ENCODE data around the gene TBC1D10B. TPM values are rescaled to one million over a fixed set of nuclear protein-coding genes. Genes with fewer than 3 reads are reported as not detected.
"Not testable (repeated sequence)": the region's sequence is repeated elsewhere in the genome, so short reads cannot be mapped to it uniquely, and the experiment has no call there.

The TBC1D10B gene
- total RNA-seq, 1 experiment from 2014 or later: 60.6 TPM

DNA sequence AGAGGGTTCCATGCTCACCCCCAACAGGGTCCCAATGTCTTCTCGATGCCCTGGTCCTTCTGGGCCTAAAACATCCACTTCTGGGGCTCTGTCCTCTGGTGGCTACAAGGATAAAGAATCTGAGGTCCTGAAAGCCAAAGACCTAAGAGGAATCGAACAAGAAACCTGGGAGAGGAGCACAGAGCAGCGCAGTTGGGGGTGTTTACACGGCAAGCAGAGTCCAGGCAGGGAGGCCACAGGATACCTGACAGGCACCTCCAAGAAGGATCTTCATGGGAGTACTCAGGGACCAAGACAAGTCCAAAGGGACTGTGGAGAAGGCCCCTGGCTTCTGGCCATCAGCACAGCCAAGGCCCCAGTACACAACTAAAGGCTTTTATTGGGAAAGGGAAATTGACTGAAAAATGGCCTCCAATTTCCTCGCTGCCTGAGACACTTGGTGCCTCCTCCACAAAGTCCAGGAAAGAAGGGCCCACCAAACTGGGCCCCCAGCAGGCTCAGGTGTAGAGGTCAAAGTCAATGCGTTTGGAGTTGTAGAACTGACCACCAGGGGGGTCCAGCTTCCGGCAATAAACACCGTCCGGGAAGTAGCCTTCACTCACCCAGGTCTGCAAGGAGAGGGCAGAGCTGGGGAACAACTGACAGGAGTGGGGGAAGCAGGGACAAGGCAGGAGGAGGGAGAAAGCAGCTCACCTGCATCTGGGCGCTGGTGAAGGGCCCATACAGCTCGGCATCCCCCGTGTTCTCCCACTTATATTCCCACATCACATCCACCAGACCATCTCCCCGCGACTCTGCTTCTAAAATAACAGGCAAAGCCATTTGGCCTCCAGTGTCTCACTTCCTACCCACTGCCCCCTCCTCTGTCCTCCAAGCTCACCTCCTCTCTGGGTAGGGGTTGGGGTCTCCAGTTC, 17.5 kb downstream of the TBC1D10B start:
- Histone ChIP-seq H3K9me3 (no peaks in the 10 kb centered on the region), H3K27me3 (no peaks in the 10 kb centered on the region), H3K4me3 (no peak overlapping the region), H3K36me3 (peaks cover 53% of the 10 kb centered on the region)
- DNase-seq: no peak

GRCh38 chr16:30351586-30352419, 18.5 kb downstream of the TBC1D10B start:
- Histone ChIP-seq H3K9me3 (no peaks in the 10 kb centered on the region), H3K4me3 (no peak overlapping the region), H3K36me3 (peaks cover 44% of the 10 kb centered on the region), H3K27me3 (no peaks in the 10 kb centered on the region)
- DNase-seq: peak; percentile 97

DNA sequence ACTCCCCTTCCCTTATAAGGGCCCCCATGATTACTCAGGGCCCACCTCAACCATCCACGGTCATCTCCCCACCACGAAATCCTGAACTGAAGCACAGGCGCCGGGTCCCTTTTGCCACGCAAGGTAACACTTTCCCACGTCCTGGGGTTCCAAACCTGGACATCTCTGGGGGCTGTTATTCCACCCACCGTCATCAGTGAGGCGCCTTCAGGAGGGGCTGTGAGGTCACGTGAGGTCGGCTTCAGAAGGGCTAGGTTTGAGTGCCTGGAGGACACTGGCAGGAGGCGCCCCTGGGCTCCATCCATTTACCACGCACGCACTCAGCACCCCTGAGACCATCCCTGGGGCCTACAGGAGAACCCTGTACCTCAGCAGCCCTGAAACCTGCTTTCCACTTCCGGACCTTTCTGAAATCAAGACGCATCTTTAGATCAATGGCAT, 19.3 kb downstream of the TBC1D10B start:
- no peak for DNase-seq
- no peaks in the 10 kb centered on the region for H3K9me3 ChIP-seq

DNA sequence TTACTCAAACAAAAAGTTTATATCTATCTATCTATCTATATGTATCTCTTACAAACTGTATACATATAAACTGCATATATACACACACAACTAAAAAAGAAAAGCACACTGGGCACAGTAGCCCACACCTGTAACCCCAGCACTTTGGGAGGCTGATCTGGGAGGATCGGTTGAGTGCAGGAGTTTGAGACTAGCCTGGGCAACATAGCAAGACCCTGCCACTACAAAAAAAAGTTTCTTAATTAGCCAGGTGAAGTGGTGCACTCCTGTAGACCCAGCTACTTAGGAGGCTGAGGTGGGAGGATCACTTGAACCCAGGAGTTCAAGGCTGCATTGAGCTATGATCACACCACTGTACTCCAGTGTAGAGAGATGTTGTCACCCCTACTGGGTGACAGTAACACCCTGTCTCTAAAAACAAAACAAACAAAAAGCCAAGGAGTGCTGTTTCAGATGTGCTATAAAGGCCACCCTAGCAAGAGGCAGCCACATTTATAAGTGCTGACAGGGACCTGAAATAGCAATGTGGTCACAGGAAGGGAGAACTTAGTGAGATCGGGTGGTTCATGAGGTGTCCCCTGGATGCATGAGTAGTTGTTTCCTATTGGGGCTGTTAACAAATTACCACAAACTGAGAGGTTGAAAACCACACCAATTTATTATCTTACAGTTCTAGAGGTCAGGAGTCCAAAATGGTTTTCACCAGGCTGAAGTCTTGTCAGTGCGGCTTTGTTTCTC, 20.0 kb downstream of the TBC1D10B start:
- Histone ChIP-seq H3K4me3 (no peak overlapping the region), H3K27me3 (no peaks in the 10 kb centered on the region), H3K36me3 (peaks cover 37% of the 10 kb centered on the region), H3K9me3 (no peaks in the 10 kb centered on the region)
- DNase-seq: no peak

More for the DNA sequence above, 19.3 kb downstream of the TBC1D10B start:
- H3K36me3 ChIP-seq: peaks cover 37% of the 10 kb centered on the region
- no peaks in the 10 kb centered on the region for H3K27me3 ChIP-seq
- H3K4me3 ChIP-seq: no peak overlapping the region

- H3K27me3 ChIP-seq: no peaks in the 10 kb centered on the region
- no peak for DNase-seq
- H3K9me3 ChIP-seq: no peaks in the 10 kb centered on the region
- H3K4me3 ChIP-seq: no peak overlapping the region
- H3K36me3 ChIP-seq: peaks cover 37% of the 10 kb centered on the region
Observed at GRCh38 chr16:30349675-30350074, 20.6 kb downstream of the TBC1D10B start.

GRCh38 chr16:30348929-30349328, 21.4 kb downstream of the TBC1D10B start:
- H3K9me3 ChIP-seq: no peaks in the 10 kb centered on the region
- H3K4me3 ChIP-seq: no peak overlapping the region
- H3K27me3 ChIP-seq: no peaks in the 10 kb centered on the region
- peaks cover 37% of the 10 kb centered on the region for H3K36me3 ChIP-seq
- no peak for DNase-seq

- no peak for DNase-seq
- H3K27me3 ChIP-seq: no peaks in the 10 kb centered on the region
- H3K36me3 ChIP-seq: peaks cover 29% of the 10 kb centered on the region
- no peak overlapping the region for H3K4me3 ChIP-seq
- H3K9me3 ChIP-seq: no peaks in the 10 kb centered on the region
Observed at GRCh38 chr16:30348113-30348512, 22.2 kb downstream of the TBC1D10B start.

DNA sequence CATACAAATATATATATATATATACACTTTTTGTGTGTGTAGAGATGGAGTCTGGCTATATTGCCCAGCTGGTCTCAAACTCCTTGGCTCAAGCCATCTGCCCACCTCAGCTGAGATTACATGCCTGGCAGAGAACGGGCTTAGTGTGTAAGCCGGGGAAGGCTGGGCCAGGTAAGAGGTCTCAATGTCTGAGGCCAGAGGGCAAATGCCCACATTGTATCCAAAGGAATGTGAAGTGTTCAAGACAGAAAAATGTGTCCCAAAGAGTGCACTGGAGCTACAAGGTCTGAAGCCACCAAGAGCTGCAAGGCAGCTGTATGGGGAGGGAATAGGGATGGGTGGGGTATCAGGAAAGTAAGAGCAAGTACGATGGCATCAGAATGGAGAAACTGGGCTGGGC, 24.0 kb downstream of the TBC1D10B start:
- H3K4me3 ChIP-seq: no peak overlapping the region
- H3K9me3 ChIP-seq: no peaks in the 10 kb centered on the region
- DNase-seq: no peak
- H3K36me3 ChIP-seq: peaks cover 13% of the 10 kb centered on the region
- H3K27me3 ChIP-seq: no peaks in the 10 kb centered on the region

GRCh38 chr16:30343491-30343820, 26.8 kb downstream of the TBC1D10B start:
- not testable (repeated sequence) for DNase-seq, H3K9me3 ChIP-seq, H3K27me3 ChIP-seq, H3K4me3 ChIP-seq, H3K36me3 ChIP-seq

- H3K27me3 ChIP-seq: no peaks in the 10 kb centered on the region
- no peaks in the 10 kb centered on the region for H3K9me3 ChIP-seq
- H3K4me3 ChIP-seq: no peak overlapping the region
- DNase-seq: no peak
- H3K36me3 ChIP-seq: no peaks in the 10 kb centered on the region
Observed at GRCh38 chr16:30342751-30343490, 27.4 kb downstream of the TBC1D10B start.

DNA sequence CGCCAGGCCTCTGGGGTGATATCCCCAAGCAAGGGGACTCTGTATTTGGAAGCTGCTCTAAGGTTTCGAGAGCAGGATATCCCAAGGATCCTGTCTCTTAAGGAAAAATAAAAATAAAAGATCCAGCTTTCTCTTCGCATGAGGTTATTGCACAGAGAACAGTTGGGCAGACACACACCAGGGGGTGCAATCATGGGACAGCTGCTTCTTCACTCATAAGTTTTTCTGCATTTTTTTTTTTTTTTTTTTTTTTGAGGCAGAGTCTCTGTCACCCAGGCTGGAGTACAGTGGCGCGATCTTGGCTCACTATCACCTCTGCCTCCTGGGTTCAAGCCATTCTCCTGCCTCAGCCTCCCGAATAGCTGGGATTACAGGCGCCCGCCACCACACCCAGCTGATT, 28.3 kb downstream of the TBC1D10B start:
- not testable (repeated sequence) for H3K27me3 ChIP-seq, H3K9me3 ChIP-seq, DNase-seq

DNA sequence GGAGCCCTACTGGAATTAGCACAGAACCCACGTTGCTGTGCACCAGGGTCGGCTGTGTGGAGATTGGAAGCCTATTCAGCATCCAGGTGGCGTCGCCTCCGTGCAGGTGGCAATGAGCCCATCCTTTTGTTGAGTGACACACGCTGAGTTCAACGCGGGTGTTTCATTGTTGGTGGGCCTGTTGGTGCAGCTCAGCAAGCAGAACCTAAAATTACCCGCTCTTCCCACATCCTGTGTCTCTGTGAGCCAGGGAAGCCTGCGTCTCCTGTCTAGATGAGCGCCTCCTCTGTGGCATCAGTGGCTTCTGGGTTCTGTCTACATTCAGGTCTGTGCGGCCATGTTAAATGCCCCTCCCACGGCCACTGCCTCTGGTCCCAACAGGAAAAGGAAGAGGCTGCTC, 29.7 kb downstream of the TBC1D10B start:
- Histone ChIP-seq H3K4me3 (no peak overlapping the region), H3K27me3 (no peaks in the 10 kb centered on the region), H3K36me3 (no peaks in the 10 kb centered on the region), H3K9me3 (no peaks in the 10 kb centered on the region)
- DNase-seq: no peak

More for the DNA sequence above, 28.3 kb downstream of the TBC1D10B start:
- not testable (repeated sequence) for H3K36me3 ChIP-seq, H3K4me3 ChIP-seq

- H3K9me3 ChIP-seq, H3K27me3 ChIP-seq, H3K36me3 ChIP-seq, H3K4me3 ChIP-seq, DNase-seq: not testable (repeated sequence)
Observed at GRCh38 chr16:30338715-30339114, 31.6 kb downstream of the TBC1D10B start.

DNA sequence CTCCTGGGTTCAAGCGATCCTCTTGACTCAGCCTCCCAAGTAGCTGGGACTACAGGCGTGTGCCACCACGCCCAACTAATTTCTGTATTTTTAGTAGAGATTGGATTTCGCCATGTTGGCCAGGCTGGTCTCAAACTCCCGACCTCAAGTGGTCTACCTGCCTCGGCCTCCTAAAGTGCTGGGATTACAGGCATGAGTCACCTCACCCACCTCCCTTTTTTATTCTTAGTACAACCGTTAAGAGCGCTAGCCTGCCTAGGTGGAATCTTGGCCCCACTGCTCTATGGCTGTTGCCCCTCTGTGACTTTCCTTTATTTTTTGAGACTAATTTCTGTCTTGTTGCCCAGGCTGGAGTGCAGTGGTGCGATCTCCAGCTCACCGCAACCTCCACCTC, 32.3 kb downstream of the TBC1D10B start:
- not testable (repeated sequence) for H3K27me3 ChIP-seq, H3K4me3 ChIP-seq, DNase-seq, H3K36me3 ChIP-seq, H3K9me3 ChIP-seq

- peak; percentile 59 for DNase-seq
Observed at GRCh38 chr16:30335598-30336474, 34.5 kb downstream of the TBC1D10B start.

More at GRCh38 chr16:30335598-30336474, 34.5 kb downstream of the TBC1D10B start:
- H3K4me3 ChIP-seq: peak overlapping the region; percentile 74
- no peaks in the 10 kb centered on the region for H3K27me3 ChIP-seq
- H3K36me3 ChIP-seq: no peaks in the 10 kb centered on the region
- H3K9me3 ChIP-seq: no peaks in the 10 kb centered on the region

All from MG63 (cell line).